Tibial nerve (tissue), 4 donors: ENCODE measurements around the gene RGS8.

Experiments
- EP300 ChIP-seq, 2 donors: sonication (generic); formaldehyde crosslinking; IDR thresholded peaks; one replicate each; pipeline ENCODE4 v1.6.1; 2017; ENCODE audit warnings: antibody characterized with exemption in 2 of 2, mild to moderate bottlenecking in 1 of 2
- POLR2A ChIP-seq, 2 donors: fragments of 450-650 bp; IDR thresholded peaks; one replicate each; pipeline ENCODE4 v1.6.1; 2017; ENCODE audit warnings: antibody characterized with exemption in 2 of 2, mild to moderate bottlenecking in 2 of 2, moderate library complexity in 2 of 2
- TF ChIP-seq, protein P1 (sequence below), 5 experiments: fragments of 200-600 bp in 3 of 5; fragments of 450-650 bp in 2 of 5; sonication (generic) in 3 of 5; IDR thresholded peaks; one replicate each; pipeline ENCODE4 v1.5.1; 2016 to 2019; ENCODE audit warnings: antibody characterized with exemption in 5 of 5, mild to moderate bottlenecking in 3 of 5, moderate library complexity in 2 of 5

DNA sequence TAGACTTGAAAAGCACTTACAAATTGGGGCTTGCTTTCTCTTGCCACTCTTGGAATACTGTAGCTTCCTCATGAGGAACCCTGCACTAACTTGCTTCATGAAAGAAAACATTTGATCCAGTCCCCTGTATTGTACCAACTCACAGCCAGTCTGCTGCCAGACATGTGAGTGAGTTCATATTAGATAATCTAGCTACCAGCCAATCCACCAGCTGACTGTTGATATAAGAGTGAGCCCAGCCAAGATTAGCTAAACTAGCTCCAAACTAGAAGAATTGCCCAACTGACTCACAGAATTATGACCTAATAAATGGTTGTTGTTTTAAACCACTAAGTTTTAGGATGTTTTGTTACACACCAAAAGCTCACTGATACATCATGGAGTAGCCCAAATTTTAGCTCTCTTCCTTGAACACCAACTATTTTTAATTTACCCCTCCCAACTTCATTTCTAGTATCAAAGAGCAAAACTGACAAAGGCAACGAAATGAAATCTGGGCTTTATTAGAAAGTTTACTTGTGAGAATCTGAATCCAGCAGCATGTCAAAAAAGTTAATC, 6.6 kb upstream of the RGS8 start:
- no peak for TF ChIP-seq EP300 (IDR thresholded peaks at IDR 0.05)
- TF ChIP-seq, protein P1, sequence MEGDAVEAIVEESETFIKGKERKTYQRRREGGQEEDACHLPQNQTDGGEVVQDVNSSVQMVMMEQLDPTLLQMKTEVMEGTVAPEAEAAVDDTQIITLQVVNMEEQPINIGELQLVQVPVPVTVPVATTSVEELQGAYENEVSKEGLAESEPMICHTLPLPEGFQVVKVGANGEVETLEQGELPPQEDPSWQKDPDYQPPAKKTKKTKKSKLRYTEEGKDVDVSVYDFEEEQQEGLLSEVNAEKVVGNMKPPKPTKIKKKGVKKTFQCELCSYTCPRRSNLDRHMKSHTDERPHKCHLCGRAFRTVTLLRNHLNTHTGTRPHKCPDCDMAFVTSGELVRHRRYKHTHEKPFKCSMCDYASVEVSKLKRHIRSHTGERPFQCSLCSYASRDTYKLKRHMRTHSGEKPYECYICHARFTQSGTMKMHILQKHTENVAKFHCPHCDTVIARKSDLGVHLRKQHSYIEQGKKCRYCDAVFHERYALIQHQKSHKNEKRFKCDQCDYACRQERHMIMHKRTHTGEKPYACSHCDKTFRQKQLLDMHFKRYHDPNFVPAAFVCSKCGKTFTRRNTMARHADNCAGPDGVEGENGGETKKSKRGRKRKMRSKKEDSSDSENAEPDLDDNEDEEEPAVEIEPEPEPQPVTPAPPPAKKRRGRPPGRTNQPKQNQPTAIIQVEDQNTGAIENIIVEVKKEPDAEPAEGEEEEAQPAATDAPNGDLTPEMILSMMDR (IDR thresholded peaks at IDR 0.05), result no peak
- TF ChIP-seq POLR2A (IDR thresholded peaks at IDR 0.05), result no peak
